ENCODE data around the gene APOL1.

GRCh38 chr22:36226189-36226588 lies 26.7 kb upstream of the APOL1 start:
- no peak for TF ChIP-seq ERF (CRISPR knock-in tag; IDR thresholded peaks at IDR 0.05)
- no peak for TF ChIP-seq PHF8 (CRISPR knock-in tag; IDR thresholded peaks at IDR 0.05)
- TF ChIP-seq POLR2A (IDR thresholded peaks at IDR 0.05; ENCODE audit: insufficient read depth in 1 of 2, low read depth in 2 of 2, low read length in 2 of 2), result no peak
- TF ChIP-seq ZNF879 (CRISPR knock-in tag; IDR thresholded peaks at IDR 0.05), result no peak
- TF ChIP-seq, protein P1, sequence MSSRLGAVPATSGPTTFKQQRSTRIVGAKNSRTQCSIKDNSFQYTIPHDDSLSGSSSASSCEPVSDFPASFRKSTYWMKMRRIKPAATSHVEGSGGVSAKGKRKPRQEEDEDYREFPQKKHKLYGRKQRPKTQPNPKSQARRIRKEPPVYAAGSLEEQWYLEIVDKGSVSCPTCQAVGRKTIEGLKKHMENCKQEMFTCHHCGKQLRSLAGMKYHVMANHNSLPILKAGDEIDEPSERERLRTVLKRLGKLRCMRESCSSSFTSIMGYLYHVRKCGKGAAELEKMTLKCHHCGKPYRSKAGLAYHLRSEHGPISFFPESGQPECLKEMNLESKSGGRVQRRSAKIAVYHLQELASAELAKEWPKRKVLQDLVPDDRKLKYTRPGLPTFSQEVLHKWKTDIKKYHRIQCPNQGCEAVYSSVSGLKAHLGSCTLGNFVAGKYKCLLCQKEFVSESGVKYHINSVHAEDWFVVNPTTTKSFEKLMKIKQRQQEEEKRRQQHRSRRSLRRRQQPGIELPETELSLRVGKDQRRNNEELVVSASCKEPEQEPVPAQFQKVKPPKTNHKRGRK (CRISPR knock-in tag; IDR thresholded peaks at IDR 0.05), result no peak
- TF ChIP-seq ZMAT3 (CRISPR knock-in tag; conservative IDR thresholded peaks at IDR 0.05), result no peak
- no peak for TF ChIP-seq PCBP1 (IDR thresholded peaks at IDR 0.05; ENCODE audit: borderline replicate concordance, low read depth, low read length)
